HG03342 (cell line): ENCODE measurements around the gene PLEKHA1.

ENCODE experiments used
- ATAC-seq: cut with Tn5 transposase; IDR thresholded peaks from one replicate; pipeline ENCODE4 v1.9.1; 2021; ENCODE audit warnings: mild to moderate bottlenecking, moderate library complexity; ENCODE audit not compliant: unreplicated experiment

PLEKHA1 gene

DNA sequence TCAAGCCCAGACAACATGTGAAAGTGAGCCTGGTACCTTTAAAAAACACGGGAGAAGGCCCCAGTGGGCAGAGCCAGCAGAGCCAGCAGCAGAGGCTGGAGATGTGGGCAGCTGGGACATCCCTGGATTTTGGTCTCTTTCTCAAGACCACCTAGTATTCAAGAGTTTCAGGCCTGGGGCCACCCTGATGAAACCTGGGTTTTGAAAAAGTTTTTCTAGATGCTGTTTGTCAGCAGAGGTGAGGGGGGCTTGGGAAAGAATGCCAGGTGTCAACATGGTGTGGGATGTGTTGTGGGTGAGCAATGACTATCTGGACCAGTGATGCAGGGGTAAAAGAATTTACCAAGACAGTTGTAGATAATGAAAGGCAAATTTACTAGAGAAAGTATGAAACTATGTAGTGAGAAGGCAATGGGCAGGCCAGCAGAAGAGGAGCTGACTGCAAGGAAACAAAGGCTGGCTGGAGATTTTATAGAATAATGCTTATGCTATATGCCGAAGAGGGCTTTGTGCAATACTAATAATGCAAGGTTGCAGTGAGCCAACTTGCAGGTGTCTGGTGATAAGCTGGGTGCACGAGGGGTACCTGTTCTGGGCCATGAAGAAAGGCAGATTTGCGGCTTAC lies 28.1 kb upstream of the PLEKHA1 start:
- ATAC-seq = no peak

DNA sequence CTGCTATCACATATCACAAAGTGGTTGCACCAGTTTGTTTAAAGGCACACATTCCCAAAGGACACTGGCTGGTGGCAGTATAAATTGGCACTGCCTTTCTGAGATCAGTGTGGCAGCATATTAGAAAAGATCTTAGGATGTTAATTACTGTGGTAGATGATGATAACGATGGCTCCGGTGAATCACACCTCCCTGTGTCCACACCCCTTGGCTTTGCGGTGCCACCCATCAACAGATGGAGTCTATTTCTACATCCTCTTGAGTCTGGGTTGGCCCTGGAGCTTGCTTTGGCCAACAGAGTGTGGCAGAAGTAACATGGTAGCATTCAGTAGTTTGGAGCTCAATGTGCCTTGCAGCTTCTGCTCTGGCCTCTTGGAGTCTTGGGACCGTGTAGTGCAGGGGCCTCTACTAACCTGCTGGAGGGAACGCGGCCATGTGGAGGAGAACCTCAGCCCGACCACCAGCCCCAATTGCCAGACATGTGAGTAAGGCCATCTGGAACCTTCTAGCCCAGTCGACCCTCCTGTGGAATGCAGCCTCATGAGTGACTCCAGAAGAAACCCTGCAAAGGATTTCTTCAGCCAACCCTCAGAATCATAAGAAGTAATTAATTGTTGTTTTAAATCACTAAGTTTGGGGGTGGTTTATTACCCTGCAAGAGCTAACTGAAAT lies 27.2 kb upstream of the PLEKHA1 start:
- ATAC-seq = no peak

DNA sequence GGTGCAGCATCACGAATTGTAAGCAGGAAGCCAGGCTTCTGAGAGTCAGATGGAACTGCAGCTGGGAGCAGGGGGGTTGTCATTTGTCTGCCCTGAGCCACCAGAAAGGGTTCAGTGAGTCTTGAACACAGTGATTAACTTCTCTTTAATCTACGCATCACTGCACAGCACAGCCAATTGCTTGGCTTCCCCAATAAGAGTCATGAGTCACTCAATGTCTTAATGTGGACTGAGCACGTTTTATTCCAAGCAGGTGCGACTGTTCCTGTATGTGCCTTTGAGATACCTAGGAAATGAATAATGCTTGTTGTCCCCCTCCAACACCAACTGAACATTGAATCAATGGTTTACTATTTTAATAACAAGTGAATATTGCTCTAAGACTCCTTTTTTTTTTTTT lies 26.0 kb upstream of the PLEKHA1 start:
- no peak for ATAC-seq

DNA sequence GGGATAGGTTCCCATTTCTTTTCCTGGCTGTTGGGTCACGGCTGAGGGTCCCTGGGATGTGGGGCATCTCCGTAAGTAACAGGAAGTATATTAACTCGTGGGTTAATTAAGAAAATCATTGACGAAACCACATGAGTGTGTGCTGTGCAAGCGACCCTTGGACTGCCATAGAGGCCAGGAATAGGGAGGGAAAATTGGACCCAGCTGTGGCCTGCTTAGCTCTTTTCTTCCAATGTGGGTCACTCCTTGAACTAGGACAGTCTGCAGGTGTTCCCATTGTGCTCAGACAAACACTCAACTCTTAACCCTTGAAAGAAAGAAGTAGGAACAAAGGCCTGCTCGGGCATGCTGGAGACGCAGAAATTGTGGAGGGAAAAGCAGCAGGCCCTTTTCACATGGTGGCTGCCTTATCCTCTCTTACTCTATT lies 25.6 kb upstream of the PLEKHA1 start:
- ATAC-seq = no peak

DNA sequence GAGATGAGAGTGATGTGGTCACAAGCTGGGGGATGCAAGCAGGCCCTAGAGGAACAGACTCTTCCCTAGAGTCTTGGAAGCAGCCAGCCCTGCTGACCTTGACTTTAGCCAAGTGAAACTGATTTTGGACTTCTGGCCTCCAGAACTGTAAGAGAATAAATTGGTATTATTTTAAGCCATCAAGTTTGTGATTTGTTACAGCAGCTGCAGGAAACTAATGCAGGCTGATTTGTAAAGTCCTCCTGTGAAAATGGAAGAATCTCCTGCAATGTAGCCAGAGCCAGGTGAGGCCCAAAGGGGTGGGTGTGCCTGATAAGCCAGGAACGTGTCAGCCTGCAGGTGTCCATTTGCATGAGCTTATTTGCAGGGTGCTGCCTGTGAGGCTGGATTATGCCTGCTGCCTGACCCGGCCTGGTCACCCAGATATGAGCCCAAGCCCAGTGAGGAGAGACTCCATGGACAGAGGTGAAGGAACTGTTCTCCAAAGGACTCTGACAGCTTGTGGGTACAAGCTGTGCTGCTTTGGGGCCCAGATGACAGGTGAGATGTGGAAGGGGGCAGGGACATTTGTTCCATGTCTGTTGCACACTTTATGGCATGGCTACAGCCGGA lies 24.6 kb upstream of the PLEKHA1 start:
- no peak for ATAC-seq

DNA sequence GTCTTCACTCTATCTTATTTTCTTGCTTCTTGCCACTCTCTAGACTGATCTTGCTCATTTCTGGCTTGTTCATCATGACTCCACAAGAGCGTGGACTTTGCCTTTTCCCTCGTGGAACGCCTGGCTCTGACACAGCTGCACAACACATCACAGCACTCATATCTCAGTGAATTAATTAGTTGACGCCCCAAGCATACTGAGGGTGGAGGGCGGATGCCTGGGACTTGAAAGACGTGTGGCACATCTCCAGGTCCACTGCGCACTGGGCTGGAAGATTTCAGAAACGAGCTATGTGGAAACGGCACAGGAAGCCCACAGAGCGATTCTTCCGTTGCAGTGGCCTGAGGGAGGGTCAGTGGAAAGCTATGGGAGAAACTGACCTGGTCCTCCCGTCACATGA lies 23.6 kb upstream of the PLEKHA1 start:
- ATAC-seq = no peak

DNA sequence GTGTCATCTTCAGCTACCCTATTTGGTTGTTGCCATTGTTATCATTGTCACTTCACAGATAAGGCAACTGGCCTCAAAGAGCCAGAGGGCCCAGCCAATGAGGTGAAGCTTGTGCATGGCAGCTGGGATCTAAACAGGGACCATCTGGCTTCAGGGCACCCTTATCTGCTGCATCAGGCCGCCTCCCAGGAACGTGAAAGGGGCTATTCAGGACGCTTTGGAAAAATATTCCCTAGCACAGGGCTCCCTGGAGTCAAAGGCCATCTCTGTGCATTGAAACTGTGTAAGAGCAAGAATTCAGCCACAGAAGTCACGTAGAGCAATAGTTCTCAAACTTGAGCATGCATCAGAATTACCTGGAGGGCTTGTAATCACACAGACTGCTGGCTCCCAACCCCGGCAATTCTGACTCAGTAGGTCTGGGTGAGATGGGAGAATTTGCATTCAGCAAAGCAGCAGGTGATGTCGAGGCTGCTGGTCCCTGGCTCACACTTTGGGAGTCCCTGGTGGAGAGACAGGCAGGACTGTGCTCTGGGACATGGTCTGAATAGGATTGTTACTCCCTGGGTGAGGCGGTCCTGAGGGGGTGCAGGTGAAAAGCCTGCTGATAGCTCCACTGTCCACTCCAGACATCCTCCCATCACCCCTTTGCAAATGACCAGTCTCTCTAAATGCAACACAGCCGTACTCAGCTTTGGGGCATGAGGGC lies 21.5 kb upstream of the PLEKHA1 start:
- ATAC-seq = no peak

DNA sequence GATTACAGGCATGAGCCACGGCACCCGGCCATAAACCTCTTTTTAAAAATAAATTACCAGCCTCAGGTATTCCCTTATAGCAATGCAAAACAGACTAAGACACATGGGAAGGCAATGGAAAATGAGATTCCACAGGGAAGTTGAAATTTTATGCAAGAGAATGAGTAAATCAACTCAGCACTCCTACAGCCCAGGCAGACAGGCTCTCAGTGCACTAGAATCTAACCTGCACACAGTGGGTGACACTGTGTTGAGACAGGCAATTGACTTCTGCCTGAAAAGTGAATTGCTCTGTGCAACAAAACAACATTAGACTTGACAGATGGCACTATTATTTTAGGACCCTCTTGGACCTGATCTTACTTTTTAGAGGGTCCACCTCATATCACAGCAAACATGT lies 20.1 kb upstream of the PLEKHA1 start:
- ATAC-seq = no peak

DNA sequence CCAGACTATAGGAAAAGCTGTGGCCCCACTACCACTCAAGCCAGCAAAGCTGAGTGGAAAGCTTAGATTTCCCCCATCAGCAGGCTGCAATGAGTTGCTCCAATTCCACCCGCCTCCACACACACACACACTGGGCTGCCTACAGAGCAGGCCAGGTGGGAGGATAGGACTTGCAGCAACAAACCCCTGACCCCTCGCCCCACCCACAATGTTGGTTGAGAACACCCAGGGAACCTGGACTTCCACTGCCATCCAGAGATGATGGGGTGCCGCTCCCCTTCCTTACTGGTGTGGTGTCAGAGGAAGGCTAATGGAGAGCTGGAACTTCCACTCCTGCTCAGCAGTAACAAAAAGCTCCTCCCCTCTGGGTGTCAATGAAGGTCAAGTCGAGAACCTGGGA lies 16.8 kb upstream of the PLEKHA1 start:
- ATAC-seq = no peak

DNA sequence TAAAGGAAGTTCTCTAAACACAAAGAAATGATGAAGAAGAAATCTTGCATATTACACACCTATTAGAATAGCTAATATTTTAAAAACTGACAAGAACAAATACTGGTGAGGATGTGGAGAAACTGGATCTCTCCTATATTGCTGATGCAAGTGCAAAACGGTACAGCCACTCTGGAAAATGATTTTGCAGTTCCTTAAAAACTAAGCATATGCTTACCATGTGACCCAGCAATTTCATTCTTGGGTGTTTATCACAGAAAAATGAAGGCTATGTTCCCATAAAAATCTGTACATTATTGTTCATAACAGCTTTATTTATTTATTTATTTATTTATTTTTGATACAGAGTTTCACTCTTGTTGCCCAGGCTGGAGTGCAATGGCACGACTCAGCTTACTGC lies 14.9 kb upstream of the PLEKHA1 start:
- no peak for ATAC-seq

DNA sequence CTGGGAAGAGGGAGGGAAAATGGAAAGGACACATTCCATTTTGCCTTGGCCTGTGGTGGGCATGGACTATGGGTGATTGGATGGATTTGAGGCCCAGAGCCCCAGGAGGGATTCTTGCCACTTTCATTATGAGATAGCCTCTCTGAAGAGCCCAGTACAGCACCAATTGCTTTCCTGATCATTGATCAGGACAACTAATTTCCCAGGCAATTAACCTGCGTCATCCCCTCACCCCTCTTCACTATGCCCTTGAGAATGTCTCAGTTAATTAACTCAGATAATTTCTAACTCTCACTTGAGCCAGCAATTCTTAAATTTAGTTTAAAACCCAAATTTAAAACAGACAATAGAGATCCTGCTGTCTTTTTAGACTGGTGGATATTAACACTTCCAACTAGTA lies 13.5 kb upstream of the PLEKHA1 start:
- ATAC-seq = no peak

DNA sequence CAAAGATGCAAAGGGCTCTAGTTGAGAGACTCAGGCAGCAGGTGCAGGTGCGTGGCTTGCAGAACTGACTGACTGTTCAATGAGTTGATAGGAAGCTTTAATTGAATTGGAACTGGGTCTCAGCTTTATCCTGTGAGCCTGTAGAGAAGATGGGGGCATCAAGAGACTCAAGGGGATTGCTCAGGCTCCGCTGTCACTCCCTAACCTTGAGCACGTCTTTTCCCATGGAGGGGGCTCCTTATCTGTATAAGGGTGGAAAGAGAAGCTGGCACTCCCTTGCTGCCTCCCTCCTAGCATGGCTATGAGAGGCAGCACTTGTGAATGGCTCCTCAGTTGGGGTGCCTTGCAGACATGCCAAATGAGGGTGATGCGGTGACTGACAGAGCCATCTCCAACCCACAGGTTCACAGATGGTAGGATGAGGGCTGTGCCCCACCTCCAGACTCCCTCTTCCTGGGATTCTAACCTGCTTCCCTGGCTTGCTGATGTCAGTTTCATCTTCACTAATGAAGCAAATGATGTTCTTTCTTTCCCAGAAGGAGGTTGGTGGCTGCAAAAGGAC lies 12.4 kb upstream of the PLEKHA1 start:
- no peak for ATAC-seq

DNA sequence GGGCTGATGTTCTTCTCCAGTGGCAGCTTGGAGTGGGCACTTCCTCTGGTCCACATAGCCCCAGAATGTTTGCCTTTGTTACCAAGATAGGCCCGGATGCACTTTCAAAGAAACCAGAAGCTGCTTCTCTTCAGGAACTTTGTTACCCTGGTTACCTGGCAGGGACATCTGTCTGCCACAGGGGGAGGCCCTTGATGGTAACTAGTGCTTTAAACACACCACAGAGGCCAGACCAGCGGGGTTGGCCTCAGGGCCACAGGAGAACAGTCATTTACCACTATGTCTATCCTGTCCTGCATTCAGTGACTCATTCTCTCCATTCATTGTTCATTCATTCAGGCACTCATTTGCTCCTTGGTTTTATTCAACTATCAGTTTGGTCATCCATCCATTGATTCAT lies 11.9 kb upstream of the PLEKHA1 start:
- ATAC-seq = no peak

DNA sequence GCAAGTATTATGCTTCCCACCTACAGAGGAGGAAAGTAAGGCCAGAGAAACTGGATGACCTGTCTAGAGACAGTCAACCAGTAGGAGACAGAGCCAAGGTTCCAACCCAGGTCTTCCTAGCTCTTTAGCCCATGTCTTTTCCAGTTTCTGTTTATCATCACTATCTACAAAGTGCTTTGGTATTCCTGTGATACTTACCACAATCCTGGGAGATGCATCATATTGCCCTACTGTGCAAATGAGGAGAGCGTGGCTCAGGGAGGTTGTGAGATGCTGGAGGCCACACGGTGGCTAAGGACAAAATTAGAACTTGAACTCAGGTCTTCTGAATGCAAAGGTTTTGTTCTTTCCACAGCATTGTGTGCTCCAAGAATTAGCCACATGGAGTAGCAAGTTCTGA lies 11.2 kb upstream of the PLEKHA1 start:
- ATAC-seq = no peak

DNA sequence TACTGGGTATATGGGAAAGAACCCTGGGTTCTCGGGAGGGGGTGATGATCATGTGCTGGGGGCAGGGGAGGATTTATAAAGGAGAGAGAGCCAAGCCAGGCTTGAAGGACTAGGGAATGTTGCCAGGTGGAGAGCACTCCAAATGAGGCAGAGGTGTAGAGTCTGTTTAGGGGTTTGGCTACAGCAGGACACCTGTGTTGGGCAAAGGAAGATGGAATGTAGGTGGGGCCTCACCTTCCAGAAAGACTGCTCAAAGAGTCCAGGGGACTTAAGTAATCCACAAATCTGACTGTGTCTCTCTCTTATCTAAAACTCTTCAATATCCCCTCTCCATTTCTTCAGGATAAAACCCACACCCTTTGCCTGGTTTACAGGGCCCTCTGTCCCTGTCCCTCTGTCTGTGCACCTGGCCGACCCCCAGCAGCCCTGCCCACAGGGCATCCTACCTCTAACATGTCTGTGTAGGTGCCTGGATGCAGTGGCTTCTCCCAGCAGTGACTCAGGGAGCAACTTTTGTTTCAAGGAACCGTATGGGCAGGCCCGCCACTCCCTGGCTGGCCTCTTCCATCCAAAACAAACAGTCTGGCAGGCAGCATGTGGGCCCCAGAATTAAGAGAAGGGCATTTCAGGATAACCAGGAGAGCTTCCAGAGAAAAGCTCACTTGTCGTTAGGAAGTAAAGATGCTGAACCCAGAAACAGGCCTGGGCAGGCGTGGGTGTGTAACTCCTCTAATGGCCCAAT lies 10.6 kb upstream of the PLEKHA1 start:
- ATAC-seq = no peak

DNA sequence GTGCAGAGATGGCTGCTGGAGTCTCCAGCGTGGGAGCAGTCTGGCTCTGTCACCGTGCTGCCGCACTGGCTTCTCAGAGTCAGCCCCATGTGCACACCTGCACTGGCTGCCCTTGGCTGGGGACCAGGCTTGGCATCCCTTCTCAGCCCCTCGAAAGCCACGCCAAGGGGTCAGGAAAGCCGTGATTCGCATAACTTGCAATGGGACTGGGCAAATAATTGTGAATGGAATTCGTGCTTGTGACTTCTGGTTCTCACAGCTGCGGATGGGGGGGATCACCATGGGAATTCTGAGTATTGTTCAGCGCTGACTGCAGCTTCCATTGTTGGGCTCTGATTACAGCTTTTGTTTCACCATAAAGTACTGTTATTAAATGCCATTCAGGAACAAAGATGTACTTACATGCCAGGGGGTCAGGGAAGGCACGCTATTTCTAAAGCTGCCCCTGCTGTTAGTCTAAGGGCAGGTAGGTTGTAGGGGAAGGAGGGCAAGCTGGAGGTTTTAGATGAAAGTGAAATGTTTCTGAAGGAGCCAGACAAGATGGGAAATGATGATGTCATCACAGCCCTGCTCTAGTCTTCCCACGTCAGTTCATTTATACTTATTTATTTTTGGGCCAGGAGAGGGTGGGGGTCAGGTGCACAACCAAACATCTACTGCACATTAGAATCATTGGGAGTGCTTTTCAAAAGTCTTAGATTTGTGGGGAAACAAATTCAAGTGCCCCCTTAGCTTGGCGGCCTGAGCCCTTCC lies 5.8 kb upstream of the PLEKHA1 start:
- no peak for ATAC-seq

DNA sequence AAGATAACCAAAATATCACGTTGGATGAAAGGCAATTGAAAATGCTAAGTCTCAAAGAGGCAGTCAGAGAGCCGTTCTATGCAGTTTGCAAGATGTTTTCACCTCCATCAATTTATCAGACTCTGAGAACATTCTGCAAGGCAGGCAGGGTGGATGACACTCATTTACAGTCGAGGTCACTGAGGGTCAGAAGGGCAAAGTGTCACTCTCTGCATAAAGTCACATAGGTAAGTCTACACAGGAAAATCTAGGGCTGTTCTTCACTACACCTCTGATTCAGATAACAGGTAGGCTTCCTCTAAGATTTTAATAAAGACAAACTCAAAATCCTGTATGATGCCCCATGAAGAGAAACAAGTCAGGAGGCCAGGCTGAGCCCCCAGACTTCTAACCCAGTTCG lies 1.4 kb upstream of the PLEKHA1 start:
- no peak for ATAC-seq

DNA sequence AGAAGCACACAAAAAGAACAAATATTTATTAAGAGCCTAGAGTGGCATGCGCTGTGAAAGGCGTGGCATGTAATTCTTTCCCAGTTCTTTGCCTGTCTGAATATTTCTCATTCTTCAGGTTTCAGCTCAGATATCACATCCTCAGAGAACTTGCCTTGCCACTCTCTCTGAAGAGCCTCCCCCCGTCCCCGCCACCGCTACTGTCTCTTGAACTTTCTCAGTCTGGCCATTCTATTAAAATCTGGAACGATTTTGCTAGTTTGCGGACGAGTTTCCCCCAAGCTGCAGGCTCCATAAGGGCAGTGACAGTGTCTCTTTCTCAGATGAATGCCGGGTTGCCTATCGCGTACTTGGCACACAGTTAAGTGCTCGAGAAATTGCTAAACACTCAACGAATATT lies 787 bp upstream of the PLEKHA1 start:
- no peak for ATAC-seq

DNA sequence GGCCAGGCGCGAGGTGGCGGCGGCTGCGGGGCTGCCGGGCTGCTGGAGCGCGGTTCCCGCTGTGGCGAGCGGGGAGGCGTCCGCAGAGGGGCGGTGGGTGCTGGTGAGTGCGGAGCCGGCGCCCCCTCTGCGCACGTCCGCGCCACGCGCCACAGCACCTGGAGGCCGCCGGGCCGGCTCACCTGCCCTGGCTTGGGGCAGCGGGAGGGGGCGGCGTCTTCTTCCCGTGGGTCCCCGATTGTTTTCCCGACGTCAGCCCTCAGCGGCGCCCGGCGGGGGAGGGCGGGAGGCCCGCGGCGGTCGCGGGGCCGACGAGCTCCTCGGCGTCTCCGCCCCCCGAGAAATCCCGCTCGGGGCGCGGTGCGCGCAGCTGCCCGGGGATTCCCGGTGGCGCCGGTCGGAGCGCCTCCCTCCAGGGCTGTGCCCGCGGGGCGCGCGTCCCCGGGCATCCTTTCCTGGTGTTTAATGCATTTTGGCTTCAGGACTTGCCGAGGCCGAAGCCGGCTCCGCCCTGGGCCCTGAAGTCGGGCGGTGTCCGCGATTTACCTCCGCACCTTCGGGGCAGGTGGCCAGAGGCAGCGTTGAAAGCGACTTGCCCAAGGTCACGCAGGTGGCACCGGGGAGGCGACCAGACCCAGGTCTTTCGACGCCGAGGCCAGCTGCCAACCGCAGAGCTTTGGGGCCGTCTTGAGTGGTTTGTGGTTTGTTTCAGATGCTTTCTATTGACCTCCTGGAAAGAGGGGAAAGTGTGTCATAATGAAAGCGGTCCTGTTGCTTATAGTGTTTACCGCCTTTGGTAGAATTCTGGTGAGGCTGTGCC lies 561 bp downstream of the PLEKHA1 start:
- ATAC-seq = peak; percentile 38
